ENCODE measurements around the gene CMIP.

CMIP gene

DNA sequence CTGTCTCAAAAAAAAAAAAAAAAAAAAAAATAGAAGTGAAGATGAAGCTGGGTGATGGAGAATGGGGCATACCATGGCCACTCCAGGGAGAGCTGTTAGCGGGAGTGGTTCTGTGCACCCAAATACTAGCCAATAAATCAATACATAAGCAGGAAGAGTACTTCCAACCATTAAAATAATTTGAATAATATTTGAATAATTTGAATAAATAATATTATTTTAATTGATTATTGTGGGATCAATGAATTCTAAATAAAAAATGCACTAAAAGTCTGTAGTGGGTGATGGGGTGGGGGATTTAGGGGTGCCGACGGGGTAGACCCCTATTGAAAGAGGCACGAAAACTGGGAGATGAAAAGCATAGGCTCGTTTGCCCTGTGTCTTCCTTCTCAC lies 41.4 kb upstream of the CMIP start:
- TF ChIP-seq, protein P1, sequence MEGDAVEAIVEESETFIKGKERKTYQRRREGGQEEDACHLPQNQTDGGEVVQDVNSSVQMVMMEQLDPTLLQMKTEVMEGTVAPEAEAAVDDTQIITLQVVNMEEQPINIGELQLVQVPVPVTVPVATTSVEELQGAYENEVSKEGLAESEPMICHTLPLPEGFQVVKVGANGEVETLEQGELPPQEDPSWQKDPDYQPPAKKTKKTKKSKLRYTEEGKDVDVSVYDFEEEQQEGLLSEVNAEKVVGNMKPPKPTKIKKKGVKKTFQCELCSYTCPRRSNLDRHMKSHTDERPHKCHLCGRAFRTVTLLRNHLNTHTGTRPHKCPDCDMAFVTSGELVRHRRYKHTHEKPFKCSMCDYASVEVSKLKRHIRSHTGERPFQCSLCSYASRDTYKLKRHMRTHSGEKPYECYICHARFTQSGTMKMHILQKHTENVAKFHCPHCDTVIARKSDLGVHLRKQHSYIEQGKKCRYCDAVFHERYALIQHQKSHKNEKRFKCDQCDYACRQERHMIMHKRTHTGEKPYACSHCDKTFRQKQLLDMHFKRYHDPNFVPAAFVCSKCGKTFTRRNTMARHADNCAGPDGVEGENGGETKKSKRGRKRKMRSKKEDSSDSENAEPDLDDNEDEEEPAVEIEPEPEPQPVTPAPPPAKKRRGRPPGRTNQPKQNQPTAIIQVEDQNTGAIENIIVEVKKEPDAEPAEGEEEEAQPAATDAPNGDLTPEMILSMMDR (IDR thresholded peaks at IDR 0.05), result no peak

DNA sequence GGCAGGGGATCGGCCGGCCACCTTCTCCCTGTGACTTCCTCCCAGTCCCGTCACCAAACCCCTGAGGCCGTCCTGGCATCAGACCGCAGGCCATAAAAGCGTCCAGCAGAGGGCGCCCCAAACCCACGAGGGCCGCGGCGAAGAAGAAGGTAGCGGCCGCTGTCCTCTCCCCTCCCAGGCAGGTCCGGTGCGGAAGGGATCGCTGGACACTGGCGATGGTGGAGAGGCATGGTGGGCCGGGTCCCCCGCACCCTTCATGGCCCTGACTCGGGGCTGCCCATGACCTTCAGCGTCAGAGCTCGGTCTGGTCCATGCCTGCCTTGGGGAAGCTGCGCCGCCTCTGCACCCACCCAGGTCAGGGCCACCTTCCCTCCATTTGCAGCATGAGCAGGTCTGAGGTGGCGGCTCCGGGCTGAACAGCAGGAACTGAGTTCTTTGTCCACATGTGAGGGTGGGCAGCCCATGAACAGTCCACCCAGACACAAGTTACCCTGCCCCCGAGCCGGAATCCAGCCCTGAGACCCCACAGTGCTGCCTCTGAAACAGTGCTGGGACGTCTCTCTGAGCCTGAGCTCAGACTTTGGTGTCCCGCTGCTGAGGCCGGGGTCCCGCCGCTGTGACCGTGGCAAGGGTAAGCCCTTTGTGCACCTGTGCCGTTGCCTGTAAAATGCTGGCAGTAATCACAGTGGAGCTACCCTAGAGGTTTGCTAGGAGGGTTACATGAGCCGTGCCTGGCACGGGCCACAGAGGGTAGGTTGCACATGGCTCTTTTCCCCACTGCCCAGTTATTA lies 40.8 kb upstream of the CMIP start:
- TF ChIP-seq, protein P1 (IDR thresholded peaks at IDR 0.05), result peak; percentile 87

DNA sequence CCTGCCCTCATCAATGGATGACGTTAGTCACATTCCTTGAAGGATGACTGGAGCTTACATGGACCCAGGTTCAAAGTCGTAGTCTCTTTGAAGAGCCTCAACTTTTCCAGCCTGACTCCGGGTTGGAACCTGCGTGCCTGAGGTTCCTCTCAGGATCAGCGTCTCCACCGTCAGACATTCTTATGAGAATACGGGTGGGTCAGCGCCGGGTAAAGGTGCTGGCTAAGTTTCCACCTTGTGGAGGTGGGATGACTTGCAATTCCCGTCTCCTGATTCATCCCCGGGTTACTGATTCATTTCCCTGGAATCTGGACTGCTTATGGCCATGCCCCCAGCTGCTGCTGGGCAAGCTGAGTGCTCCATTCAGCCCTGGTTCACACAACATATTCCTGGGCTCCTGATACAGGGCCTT lies 38.9 kb upstream of the CMIP start:
- TF ChIP-seq, protein P1 (IDR thresholded peaks at IDR 0.05), result no peak

DNA sequence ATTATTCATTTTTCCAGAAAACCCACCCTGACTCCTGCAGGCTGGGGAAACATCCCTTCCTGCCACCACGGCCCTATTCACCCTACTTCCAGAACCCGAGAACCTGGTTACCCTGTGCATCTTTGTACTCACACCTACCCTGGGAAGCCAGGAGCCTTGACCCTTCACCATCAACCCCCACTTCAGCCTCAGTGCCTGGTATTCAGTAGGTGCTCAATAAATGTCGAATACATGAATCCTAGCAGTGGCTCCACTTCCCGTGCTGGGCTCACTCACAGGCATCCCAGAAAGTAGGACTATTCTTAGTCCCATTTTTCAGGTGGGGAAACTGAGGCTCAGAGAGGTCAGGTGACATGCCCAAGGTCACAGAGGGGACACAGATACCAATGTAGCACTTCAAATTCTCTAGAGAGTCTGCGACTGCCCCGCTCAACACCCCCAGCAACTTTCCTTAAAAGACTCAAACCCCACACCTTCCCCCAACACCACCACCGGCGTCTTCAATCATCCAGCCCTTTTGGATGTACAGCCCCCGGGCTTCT lies 36.1 kb upstream of the CMIP start:
- TF ChIP-seq, protein P1 (IDR thresholded peaks at IDR 0.05), result no peak

DNA sequence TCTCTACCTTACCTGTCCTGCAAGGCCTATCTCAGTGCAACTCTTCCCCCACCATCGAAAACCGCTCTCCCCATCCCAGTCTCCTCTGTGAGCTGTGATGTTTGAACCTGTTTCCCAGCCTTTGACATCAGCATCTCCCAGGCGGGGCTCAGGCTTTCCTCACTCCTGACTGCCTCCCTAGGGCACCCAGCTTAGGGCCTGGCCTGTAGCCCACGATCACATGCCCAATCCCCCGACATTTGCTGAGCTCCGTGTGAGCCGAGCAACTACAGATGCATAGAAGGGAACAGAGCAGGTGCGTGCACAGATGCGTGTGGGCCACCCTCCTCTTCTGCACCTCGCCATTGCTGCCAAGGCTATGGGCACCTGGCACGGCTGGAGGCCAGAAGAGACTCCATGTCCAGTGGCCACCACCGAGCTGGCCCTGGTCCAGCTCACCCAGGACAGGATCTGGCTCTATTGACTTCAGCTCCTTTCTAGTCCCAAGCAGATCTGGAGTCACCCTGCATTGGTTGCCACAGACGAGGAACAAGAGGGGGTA lies 35.5 kb upstream of the CMIP start:
- TF ChIP-seq, protein P1 (IDR thresholded peaks at IDR 0.05), result no peak

DNA sequence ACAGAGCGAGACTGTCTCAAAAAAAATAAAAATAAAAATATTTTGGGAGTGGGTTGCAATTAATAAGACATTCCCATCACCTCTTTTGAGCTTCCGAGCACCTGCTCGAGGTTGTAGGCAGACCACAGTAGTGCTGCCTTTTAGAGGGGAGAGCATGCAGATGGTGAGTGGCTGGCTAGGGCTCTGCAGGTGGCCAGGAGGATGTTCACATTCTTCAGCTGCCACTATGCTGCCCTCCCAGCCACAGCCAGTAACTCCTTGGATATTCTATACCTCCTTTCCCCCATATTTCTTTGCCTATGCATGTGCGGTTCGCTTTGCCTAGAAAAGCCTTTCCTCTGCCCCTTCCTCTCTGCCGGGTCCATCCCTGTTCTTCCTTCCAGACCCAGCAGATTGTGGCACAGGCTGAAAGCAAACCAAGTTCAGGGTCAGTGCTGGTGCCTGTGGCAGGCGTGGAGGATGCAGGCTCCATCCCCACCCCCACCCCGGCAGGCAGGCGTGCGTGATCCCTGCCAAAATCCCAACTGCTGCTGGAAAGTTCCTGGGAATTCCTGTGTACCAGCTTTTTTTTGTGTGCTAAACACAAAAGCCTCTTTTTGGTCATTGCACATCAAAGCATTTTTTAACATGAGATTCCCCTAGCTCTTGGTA lies 33.8 kb upstream of the CMIP start:
- TF ChIP-seq, protein P1 (IDR thresholded peaks at IDR 0.05), result no peak

DNA sequence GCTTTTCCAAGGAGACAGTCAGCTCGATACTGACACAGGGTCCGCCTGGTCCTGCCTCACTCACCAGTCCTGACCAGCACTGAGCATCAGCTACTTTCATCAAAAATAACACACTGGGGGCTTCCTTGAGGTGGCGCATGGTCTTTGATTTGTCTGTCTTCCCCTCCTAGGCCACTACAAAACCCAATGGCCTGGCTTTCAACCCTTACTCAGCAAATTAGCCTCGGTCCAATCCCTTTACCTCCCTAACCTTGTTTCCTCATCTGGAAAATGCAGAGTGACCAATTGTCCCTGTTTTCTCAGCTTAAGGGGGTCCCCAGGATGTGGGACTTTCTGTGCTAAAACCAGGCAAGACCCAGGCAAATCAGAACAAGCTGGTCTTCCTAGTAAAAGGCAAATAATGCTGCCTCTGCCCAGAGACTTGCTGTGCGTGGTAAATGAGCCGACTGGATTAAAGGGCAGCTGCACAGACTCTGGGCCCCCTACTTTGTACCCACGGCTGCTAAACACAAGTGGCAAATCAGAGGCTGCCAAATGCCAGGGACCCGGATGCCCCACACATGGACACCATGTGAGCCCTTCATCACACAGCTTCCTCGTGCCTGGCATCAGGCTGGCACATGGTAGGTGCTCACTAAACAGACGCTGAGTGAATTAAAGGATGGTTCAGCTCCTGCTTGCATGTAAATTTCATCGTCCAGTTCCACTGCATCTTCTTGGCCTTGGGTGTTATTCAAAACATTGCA lies 31.2 kb upstream of the CMIP start:
- TF ChIP-seq, protein P1 (IDR thresholded peaks at IDR 0.05), result no peak

Data from LNCAP (cell line).